Suprapubic skin (tissue), 4 donors: Measurements from ENCODE around the gene TGFBRAP1. TPM values are rescaled to one million over a fixed set of nuclear protein-coding genes. Genes with fewer than 3 reads are reported as not detected.

Source experiments
- DNase-seq, 2 donors: peaks; one replicate each; pipeline ENCODE4 v3.0.0-alpha.2; 2019; ENCODE audit warnings: low spot score in 2 of 2
- H3K27ac ChIP-seq: fragments of 200-600 bp; sonication (generic); one replicate; pipeline ENCODE4 v1.5.1; 2019
- H3K27me3 ChIP-seq: fragments of 200-600 bp; sonication (generic); one replicate; pipeline ENCODE4 v1.5.1; 2019
- H3K36me3 ChIP-seq: fragments of 200-600 bp; sonication (generic); one replicate; pipeline ENCODE4 v1.5.1; 2019
- H3K4me1 ChIP-seq: fragments of 200-600 bp; sonication (generic); one replicate; pipeline ENCODE4 v1.5.1; 2019
- H3K4me3 ChIP-seq: fragments of 200-600 bp; sonication (generic); one replicate; pipeline ENCODE4 v1.5.1; 2019; ENCODE audit warnings: mild to moderate bottlenecking
- H3K9me3 ChIP-seq: fragments of 200-600 bp; sonication (generic); one replicate; pipeline ENCODE4 v1.5.1; 2019
- EP300 ChIP-seq: sonication (generic); formaldehyde crosslinking; IDR thresholded peaks from one replicate; pipeline ENCODE4 v1.6.1; 2017; ENCODE audit warnings: antibody characterized with exemption
- POLR2A ChIP-seq, 2 donors: fragments of 450-650 bp; IDR thresholded peaks; one replicate each; pipeline ENCODE4 v1.6.1; 2017; ENCODE audit warnings: antibody characterized with exemption in 2 of 2, mild to moderate bottlenecking in 2 of 2, moderate library complexity in 2 of 2
- POLR2AphosphoS5 ChIP-seq, 3 donors: sonication (generic); formaldehyde crosslinking; IDR thresholded peaks; one replicate each; pipeline ENCODE4 v1.6.1; 2017; ENCODE audit warnings: antibody characterized with exemption in 3 of 3
- whole genome bisulfite sequencing: methylation state at CpG from one replicate; pipeline ENCODE4 v1.1.5; 2018; 5-methylcytosine and 5-hydroxymethylcytosine counted together
- total RNA-seq, 4 donors: library from RNA; depleted of rRNA; stranded (reverse); fragments of >200 nt; gene quantifications; one replicate each; pipeline ENCODE4 v1.1.0, GENCODE V29; 2016
- TF ChIP-seq, protein P1 (sequence below), 2 donors: fragments of 200-600 bp in 1 of 2; fragments of 450-650 bp in 1 of 2; sonication (generic) in 1 of 2; IDR thresholded peaks; one replicate each; pipeline ENCODE4 v1.5.1; 2016 to 2019; ENCODE audit warnings: antibody characterized with exemption in 2 of 2, mild to moderate bottlenecking in 1 of 2, moderate library complexity in 1 of 2

TGFBRAP1 gene
- total RNA-seq, 4 donors from 2014 or later: 31.0 to 38.1 (median 36.9) TPM

DNA sequence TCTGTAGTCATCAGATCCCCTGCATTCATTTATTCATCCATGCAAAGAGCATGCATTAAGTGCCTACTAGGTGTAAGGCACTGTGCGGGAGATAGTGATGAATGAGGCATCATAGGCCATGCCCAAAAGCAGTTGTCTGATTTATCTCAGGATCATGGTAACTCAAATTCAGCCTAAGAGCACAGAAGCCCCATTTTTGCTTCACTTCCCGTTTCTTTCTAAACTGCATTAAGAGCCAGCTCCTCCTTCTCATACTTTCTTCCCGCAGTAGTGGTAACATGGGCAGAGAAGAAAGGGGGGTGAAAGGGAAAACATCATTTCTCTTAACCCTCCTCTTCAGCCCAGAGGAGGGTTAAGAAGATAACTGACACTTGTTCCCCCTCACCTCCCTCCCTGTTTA lies 85.1 kb downstream of the TGFBRAP1 start:
- Histone ChIP-seq H3K4me3 (no peak overlapping the region), H3K27me3 (no peaks in the 10 kb centered on the region), H3K36me3 (no peaks in the 10 kb centered on the region), H3K4me1 (no peaks in the 10 kb centered on the region), H3K27ac (no peak overlapping the region), H3K9me3 (no peaks in the 10 kb centered on the region)
- WGBS: 71% methylated on average over 3 of the region's 3 CpGs
- TF ChIP-seq POLR2A (IDR thresholded peaks at IDR 0.05) (no peak), EP300 (no peak), POLR2AphosphoS5 (IDR thresholded peaks at IDR 0.05) (no peak)
- TF ChIP-seq, protein P1, sequence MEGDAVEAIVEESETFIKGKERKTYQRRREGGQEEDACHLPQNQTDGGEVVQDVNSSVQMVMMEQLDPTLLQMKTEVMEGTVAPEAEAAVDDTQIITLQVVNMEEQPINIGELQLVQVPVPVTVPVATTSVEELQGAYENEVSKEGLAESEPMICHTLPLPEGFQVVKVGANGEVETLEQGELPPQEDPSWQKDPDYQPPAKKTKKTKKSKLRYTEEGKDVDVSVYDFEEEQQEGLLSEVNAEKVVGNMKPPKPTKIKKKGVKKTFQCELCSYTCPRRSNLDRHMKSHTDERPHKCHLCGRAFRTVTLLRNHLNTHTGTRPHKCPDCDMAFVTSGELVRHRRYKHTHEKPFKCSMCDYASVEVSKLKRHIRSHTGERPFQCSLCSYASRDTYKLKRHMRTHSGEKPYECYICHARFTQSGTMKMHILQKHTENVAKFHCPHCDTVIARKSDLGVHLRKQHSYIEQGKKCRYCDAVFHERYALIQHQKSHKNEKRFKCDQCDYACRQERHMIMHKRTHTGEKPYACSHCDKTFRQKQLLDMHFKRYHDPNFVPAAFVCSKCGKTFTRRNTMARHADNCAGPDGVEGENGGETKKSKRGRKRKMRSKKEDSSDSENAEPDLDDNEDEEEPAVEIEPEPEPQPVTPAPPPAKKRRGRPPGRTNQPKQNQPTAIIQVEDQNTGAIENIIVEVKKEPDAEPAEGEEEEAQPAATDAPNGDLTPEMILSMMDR (IDR thresholded peaks at IDR 0.05): no peak
- no peak for DNase-seq

DNA sequence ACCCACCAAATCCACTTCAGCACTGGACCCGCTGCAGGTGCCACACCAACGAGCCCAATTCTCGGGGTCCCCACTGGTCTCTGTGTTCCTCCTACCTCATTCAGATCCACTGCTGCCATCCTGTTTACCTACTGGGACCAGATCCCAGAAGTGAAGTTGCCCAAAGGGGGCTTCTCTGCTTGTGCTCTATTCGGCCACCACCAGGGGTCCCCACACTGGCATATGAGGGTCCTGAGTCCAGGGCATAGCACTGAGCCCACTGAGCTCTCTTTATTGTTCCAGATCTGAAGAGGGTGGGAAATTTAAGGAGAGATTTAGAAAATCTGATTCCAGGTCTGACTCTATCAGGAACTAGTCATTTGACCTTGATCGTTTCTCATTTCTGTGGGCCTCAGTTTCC lies 85.6 kb downstream of the TGFBRAP1 start:
- no peak overlapping the region for H3K27ac ChIP-seq
- DNase-seq: no peak
- no peaks in the 10 kb centered on the region for H3K4me1 ChIP-seq
- no peaks in the 10 kb centered on the region for H3K36me3 ChIP-seq
- WGBS: 60% methylated on average over 5 of the region's 5 CpGs
- TF ChIP-seq POLR2AphosphoS5 (IDR thresholded peaks at IDR 0.05) (no peak), EP300 (no peak), POLR2A (IDR thresholded peaks at IDR 0.05) (no peak)
- TF ChIP-seq, protein P1 (IDR thresholded peaks at IDR 0.05): no peak
- no peak overlapping the region for H3K4me3 ChIP-seq
- H3K9me3 ChIP-seq: no peaks in the 10 kb centered on the region
- H3K27me3 ChIP-seq: no peaks in the 10 kb centered on the region

DNA sequence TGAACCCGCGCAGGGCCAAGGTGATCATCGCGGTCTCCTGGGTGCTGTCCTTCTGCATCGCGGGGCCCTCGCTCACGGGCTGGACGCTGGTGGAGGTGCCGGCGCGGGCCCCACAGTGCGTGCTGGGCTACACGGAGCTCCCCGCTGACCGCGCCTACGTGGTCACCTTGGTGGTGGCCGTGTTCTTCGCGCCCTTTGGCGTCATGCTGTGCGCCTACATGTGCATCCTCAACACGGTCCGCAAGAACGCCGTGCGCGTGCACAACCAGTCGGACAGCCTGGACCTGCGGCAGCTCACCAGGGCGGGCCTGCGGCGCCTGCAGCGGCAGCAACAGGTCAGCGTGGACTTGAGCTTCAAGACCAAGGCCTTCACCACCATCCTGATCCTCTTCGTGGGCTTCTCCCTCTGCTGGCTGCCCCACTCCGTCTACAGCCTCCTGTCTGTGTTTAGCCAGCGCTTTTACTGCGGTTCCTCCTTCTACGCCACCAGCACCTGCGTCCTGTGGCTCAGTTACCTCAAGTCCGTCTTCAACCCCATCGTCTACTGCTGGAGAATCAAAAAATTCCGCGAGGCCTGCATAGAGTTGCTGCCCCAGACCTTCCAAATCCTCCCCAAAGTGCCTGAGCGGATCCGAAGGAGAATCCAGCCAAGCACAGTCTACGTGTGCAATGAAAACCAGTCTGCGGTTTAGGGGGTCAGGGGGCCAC lies 87.1 kb downstream of the TGFBRAP1 start:
- 97% methylated on average over 38 of the region's 50 CpGs for WGBS
- H3K27ac ChIP-seq: no peak overlapping the region
- H3K36me3 ChIP-seq: no peaks in the 10 kb centered on the region
- H3K27me3 ChIP-seq: no peaks in the 10 kb centered on the region
- H3K9me3 ChIP-seq: no peaks in the 10 kb centered on the region
- TF ChIP-seq POLR2A (IDR thresholded peaks at IDR 0.05) (no peak), EP300 (no peak), POLR2AphosphoS5 (IDR thresholded peaks at IDR 0.05) (no peak)
- TF ChIP-seq, protein P1 (IDR thresholded peaks at IDR 0.05): no peak
- no peak for DNase-seq
- no peaks in the 10 kb centered on the region for H3K4me1 ChIP-seq
- no peak overlapping the region for H3K4me3 ChIP-seq

DNA sequence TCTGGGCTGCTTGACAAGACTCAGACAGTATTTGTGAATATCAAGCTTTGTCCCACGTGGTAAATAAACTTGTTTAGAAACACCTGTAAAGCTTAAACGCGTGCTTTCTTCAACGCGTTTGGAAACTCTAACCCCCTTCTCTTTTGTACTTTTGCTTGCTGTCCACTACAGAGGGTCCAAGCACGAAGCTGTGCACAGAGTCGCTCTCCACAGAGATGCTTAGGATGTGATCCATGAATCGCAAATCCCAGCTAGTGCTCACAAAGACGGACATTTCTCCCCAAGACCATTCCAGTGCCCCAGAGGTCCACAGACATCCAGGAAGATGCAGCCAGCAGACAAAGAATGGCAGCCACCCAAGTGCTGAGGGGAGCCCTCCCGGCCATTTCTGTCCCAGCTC lies 88.1 kb downstream of the TGFBRAP1 start, which contains the start of gene GPR45:
GPR45 (plus strand) TSS at position 301 of the 400 bp plus-strand sequence. CDS start 116 bp downstream, outside the sequence.
- WGBS: 92% methylated on average over 8 of the region's 10 CpGs
- TF ChIP-seq, protein P1 (IDR thresholded peaks at IDR 0.05): no peak
- TF ChIP-seq POLR2AphosphoS5 (IDR thresholded peaks at IDR 0.05) (no peak), EP300 (no peak)
- H3K9me3 ChIP-seq: no peaks in the 10 kb centered on the region
- no peak for DNase-seq
- no peak within 1 kb of the TSS for H3K4me3 ChIP-seq
- no peaks in the 10 kb centered on the region for H3K4me1 ChIP-seq
- no peaks in the 10 kb centered on the region for H3K36me3 ChIP-seq
- no peak within 1 kb of the TSS for H3K27ac ChIP-seq
- peaks cover 4% of the 10 kb centered on the region for H3K27me3 ChIP-seq

DNA sequence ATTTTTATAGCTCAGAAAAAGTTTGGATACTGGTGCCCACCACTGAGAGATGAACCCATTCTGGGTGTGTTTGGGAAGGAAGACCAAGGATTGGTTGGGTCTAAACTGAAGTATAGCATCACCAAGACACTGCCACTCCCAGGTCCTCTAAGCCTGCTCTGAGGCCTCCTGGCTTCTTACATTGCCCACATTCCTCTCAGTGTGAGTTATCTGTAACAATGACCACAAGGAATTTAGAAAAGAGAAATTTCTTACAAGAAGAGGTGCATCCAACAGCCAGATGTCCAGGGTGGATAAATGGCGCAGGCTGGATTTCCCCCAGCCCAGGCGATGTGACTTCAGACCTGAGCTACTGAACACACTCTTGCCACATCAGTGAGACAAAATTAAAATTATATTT lies 89.6 kb downstream of the TGFBRAP1 start:
- H3K27me3 ChIP-seq: peaks cover 4% of the 10 kb centered on the region
- no peaks in the 10 kb centered on the region for H3K9me3 ChIP-seq
- DNase-seq: no peak
- TF ChIP-seq EP300: no peak
- TF ChIP-seq POLR2AphosphoS5 (IDR thresholded peaks at IDR 0.05): no peak
- TF ChIP-seq POLR2A (IDR thresholded peaks at IDR 0.05): no peak
- TF ChIP-seq, protein P1 (IDR thresholded peaks at IDR 0.05): no peak
- no peak overlapping the region for H3K27ac ChIP-seq
- H3K4me3 ChIP-seq: no peak overlapping the region
- no peaks in the 10 kb centered on the region for H3K36me3 ChIP-seq
- 70% methylated on average over 2 of the region's 2 CpGs for WGBS
- no peaks in the 10 kb centered on the region for H3K4me1 ChIP-seq
